Kidney glomerular epithelial cell (primary cell): Measurements from ENCODE around the gene PLSCR5.

Source experiments
- DNase-seq: peaks from one replicate; lab custom pipeline; 2025; lab: John Stamatoyannopoulos, UW

The PLSCR5 gene

DNA sequence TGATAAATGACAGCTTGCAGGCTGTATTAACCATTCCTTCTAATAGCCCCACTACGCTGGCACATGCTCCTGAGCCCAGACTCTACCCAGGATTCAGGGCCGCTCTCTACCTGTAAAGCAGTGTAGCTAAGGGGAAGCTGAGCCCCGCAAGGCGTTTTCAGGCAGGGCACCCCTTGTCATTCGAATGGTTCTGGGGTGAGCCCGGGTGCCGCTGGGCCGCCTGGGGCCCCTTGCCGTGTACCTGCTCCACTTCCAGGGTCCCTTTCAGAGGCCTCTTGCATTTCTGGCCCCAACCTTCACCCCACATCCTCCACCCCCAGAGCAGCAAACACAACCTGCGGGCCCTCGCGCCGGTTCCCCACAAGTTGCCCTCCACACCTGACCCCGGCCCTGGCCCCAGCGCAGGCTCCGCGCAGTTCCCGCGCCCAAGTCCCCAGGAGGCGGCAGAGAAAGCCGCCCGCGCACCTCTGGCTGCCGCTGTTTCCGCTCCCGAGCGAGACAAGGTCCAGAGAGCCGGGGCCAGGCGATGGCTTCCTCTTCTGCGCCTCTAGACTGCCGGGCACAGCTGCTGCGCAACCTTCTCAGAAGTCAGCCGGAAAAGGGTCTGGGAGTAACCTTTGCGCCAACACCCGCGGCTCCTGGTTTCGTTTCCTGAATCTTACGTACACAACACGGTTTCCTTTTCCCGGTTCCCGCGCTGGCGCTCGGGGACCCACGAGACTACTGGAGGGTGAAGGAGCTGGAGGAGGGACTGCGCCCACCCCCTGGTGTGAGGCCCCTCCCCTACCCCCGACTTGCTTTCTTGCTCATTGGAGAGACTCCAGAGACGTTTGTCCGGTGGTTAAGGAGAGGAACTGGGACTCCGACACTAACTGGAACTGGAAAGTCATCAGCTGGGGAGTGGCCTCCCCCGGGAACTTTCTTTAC lies 60.9 kb downstream of the PLSCR5 start, which contains the start of gene PLSCR1:
TSS of gene PLSCR1 (minus strand) at position 606 of the 927 bp plus-strand sequence. CDS start 8,055 bp downstream, outside the sequence.
- DNase-seq = peak; percentile 85

DNA sequence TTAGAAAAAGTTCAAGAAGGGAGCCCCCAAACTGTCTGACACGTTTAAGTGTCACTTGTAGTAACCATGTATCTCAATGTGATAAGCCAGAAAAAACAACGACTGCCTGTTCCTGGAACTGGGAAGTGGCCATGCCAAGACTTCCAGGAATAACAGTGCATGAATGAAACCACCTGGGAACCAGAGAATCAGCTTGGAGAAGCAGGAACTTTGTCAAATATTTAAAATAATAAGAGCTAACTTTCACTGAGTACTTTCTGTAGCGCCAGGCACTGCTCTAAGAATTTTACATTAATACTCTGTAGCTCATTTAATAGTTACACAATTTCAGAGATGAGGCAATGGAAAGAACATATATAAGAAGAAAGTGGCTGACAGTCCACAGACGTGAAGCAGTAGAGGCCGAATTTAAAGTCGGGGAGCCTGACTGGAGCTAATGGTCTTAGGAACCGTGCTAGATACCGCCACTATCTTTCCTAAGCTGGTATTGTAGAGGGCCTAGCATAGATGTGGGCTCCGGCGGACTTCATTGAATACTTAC lies 61.6 kb downstream of the PLSCR5 start:
- peak; percentile 51 for DNase-seq

- no peak for DNase-seq
These were observed 62.2 kb downstream of the PLSCR5 start for GRCh38 chr3:146542978-146543377.

- DNase-seq = no peak
These were observed 63.0 kb downstream of the PLSCR5 start for GRCh38 chr3:146542179-146542578.

DNA sequence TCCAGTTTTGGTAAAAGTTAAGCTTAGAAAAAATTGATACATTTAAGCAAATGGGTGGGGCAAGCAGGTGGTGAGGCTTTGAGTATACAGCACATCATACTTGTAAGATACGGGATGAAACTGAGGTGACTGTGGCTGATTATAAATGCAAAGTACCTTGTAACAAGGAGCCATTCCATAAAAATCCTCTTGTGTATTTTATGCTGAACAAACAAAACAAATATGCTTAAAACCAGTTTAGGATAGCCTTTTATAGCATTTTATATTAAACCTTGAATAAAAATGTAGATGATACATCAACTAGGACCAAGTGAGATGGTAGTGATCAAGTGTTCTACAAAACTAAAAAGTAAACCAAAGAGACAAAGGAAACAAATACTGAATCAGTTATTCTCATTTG lies 64.2 kb downstream of the PLSCR5 start:
- DNase-seq = no peak

- DNase-seq = no peak
These were observed 64.9 kb downstream of the PLSCR5 start for GRCh38 chr3:146540236-146540635.

- no peak for DNase-seq
These were observed 65.8 kb downstream of the PLSCR5 start for GRCh38 chr3:146539315-146539714.

GRCh38 chr3:146537603-146538002 lies 67.5 kb downstream of the PLSCR5 start:
- no peak for DNase-seq

GRCh38 chr3:146536681-146537080 lies 68.5 kb downstream of the PLSCR5 start:
- DNase-seq = peak; percentile 55
